MM.1S (cell line): Measurements from ENCODE around the gene CTAGE1.

Experiments used
- EZH2phosphoT487 ChIP-seq: fragments of 300-600 bp; sonication (generic); IDR thresholded peaks from 2 replicates; pipeline ENCODE4 v1.6.1; 2018; ENCODE audit warnings: antibody characterized with exemption, low read length
- TF ChIP-seq, protein P1 (sequence below): fragments of 300-600 bp; sonication (generic); IDR thresholded peaks from 2 replicates; pipeline ENCODE4 v1.5.1; 2016; ENCODE audit warnings: antibody characterized with exemption, low read length, mixed read lengths

DNA sequence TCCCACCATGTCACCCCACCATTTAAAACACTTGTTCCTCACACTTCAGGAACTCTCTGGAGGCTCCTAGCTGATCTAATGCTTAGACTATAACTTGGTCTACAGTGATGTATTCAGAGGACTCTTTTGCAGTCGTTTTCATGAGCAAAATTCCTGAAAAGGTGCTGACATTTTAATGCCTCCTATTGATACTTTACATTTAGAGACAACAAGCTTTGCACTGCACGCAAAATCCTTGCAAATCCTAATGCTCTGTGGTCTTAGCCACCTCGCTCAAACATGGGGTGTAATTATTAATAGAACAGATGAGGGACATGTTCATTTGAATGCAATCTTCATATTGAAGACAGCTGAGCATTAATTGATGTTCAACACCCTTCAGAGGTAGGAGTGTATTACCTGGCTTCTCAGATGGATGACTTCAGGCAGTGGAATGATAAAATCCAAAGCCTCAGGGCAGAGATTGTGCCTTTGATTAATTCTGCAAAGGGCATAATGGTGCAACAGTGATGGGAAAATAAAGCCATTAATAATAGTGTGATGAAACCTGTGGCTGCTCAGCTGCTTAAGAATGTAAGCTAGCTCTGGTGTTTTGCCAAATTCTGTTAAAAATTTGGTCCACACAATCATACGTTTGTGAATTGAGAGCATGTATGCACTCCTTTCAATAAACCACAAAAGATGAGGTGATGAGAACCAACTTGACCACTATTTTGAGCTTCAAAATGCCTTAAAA, 5.4 kb downstream of the CTAGE1 start:
- TF ChIP-seq, protein P1, sequence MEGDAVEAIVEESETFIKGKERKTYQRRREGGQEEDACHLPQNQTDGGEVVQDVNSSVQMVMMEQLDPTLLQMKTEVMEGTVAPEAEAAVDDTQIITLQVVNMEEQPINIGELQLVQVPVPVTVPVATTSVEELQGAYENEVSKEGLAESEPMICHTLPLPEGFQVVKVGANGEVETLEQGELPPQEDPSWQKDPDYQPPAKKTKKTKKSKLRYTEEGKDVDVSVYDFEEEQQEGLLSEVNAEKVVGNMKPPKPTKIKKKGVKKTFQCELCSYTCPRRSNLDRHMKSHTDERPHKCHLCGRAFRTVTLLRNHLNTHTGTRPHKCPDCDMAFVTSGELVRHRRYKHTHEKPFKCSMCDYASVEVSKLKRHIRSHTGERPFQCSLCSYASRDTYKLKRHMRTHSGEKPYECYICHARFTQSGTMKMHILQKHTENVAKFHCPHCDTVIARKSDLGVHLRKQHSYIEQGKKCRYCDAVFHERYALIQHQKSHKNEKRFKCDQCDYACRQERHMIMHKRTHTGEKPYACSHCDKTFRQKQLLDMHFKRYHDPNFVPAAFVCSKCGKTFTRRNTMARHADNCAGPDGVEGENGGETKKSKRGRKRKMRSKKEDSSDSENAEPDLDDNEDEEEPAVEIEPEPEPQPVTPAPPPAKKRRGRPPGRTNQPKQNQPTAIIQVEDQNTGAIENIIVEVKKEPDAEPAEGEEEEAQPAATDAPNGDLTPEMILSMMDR, result no peak
- no peak for TF ChIP-seq EZH2phosphoT487
